Activated CD8-positive, alpha-beta memory T cell treated with anti-CD3 and anti-CD28 coated beads for 36 hours (primary cell): Measurements from ENCODE around the gene S100A4. TPM values are rescaled to one million over a fixed set of nuclear protein-coding genes. Genes with fewer than 3 reads are reported as not detected.

Experiments used
- CTCF ChIA-PET: fragments of 350-600 bp; sonication (Branson Sonifier 250); formaldehyde crosslinking; loops from one replicate; lab custom pipeline; 2021; ENCODE audit warnings: antibody characterized with exemption; lab: Charles Lee
- POLR2A ChIA-PET: fragments of 350-600 bp; sonication (Branson Sonifier 250); formaldehyde crosslinking; loops from one replicate; lab custom pipeline; 2021; ENCODE audit warnings: antibody characterized with exemption; lab: Charles Lee
- total RNA-seq, 2 experiments: library from RNA; stranded (reverse); gene quantifications; one replicate each; pipeline ENCODE4 v1.2.3, GENCODE V29; 2021

Gene S100A4
- total RNA-seq, 2 experiments from 2014 or later, result 125 TPM

DNA sequence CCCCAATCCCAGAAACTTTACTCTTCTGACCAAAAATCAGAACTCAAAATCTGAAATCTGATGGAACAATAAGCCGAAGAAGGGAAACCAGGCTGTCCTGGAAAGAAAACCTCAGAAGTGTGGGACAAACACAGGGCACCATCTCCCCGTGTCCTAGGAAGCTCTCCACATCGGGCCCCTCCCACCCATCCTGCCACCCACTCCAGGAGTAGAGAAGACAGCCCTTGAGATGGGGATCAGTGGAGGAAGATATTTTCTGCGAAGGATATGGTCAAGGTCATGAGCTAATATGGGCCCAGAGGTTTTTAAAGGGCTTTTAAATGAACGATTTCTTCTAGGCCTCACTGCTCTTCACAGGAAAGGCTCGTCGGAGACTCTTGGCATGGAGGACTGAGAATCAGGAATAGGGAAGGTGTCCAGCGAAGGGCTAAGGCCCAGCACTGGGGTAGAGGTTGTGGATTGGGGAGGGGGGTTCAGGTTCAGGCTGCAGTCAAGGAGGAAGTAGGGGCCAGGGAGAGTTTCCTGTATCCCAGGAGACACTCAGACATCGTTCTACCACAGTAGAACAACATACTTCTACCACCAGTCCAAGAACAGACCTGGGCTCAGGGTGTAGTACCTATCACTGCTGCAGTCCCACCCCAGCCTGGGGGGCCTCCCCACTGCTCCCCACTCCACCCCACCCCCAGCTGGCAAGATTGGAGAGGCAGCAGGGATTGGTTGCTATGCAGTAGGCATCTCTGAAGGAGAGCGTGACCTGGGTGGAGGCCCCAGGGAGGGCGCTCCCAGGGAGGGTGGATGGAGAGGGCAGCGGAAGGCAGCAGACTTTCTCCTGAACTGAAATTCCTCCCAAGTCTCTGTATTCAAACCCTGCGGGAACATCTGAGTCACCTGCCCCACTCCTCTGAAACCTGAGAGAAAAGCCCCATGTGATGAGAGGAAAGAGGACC lies 3.7 kb downstream of the S100A4 start:
- ChIA-PET CTCF (interaction anchor here (1.8 to 4.5 kb wide), 3 partner anchors 8 to 27 kb away, joined by 5 to 66 read pairs (median 17); partner anchors contain the start of gene S100A6), POLR2A (no interaction called here)

DNA sequence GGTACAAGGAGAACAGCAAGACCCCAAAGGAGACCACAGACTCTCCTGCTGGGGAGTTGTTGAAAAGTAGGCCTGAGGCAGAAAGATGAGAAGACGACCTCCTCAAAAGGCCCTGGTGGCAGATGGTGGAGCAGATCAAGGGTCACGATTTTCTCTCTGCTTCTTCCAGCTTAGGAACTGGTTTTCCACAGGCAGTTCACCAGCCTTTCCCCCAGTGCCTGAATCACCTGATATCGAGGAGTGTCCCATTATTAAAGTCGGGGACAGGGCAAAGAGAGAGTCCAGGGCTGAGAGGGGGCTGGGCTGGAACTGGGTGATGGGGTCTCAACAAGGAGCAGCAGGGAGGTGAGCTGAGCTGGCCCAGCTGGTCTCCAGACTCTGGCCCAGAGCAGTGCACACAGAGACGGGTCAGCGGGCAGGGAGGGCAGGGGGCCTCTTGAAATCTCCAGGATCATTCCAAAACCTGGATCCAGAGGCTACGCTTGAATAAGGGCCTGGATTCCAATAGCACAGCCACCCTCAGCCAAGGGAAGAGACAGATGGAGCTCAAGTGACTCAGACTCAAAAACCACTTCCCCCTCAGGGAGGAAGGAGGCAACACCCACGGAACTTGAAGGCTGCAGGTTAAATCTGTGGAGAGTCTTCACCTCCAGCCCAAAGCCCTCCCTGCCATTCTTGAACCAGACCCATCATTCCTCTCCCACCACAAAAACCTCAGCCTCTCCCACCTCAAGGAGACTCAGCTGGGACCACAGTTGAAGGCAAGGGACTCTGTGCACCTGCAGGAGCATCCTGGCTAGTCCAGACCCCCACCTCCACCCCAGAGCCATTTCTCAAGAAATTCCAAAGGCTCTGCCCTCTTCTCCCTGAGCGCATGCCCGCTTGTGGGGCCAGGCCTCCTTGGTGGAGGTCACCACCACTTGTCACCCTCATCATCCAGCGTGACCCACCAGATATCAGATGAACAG lies 4.9 kb downstream of the S100A4 start, which contains the start of gene S100A5:
Gene S100A5 (minus strand): TSS at position 541 of the 968 bp plus-strand sequence. CDS start 743 bp downstream, outside the sequence.
- ChIA-PET POLR2A (interaction anchor here (1.4 kb wide), 1 partner anchor 10 kb away, joined by 3 read pairs; no protein-coding TSS in a partner anchor), CTCF (interaction anchor here (0.7 to 2.6 kb wide), 3 partner anchors 9 to 28 kb away, joined by 3 to 17 read pairs (median 5); no protein-coding TSS in a partner anchor)

- POLR2A ChIA-PET, result no interaction called here
Observed at GRCh38 chr1:153539395-153540093, 6.1 kb downstream of the S100A4 start.

DNA sequence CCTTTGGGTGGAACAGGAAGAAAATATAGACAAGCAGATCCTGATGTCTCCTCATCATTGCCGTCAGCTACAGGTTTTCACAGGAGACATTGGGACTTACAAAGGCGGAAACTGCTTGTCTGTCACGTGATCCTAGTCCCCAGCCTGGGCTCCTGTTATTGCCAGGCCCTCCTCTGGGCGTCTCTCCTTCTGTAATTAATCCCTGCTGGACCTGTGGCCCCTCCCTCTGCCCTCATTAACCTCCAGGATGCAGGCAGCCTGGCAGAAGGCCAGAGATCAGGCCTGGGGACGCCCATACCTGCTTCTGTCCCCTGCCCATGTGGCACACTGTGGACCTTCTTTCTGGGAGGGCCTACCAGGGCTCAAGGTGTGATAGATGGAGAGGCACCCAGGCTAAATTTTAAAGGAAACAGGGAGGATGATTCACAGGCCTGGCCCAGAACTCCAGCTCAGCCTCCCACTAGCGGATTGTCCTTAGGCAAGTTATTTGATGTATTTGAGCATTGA lies 7.2 kb downstream of the S100A4 start:
- POLR2A ChIA-PET, result no interaction called here

More at GRCh38 chr1:153539395-153540093, 6.1 kb downstream of the S100A4 start:
- CTCF ChIA-PET, result interaction anchor here (0.7 to 2.6 kb wide), 2 partner anchors 27 to 30 kb away, joined by 3 to 17 read pairs; no protein-coding TSS in a partner anchor

DNA sequence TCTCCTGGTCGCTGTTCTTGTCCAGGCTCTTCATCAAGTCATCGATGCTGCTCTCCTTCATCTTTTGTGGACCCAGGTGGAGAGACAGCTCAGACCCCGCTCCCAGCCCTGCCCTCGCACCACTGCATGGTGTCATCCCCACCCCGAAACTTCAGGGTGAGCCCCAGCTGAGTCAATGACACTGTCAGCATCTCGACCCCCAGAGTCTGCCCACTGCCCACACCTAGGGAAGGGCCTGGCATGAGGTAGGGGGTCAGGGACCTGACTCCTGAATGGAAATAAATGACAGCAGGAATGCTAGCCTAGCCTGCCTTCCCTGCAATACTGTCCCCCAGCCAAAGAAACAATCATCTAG lies 8.3 kb downstream of the S100A4 start:
- CTCF ChIA-PET, result interaction anchor here (1.2 kb wide), 1 partner anchor 31 kb away, joined by 6 read pairs; no protein-coding TSS in a partner anchor

More for the DNA sequence above, 7.2 kb downstream of the S100A4 start:
- CTCF ChIA-PET, result no interaction called here

GRCh38 chr1:153536671-153537375 lies 8.8 kb downstream of the S100A4 start:
- CTCF ChIA-PET, result interaction anchor here (1.2 to 5.5 kb wide), 4 partner anchors 8 to 98 kb away, joined by 6 to 66 read pairs (median 10); partner anchors contain the start of genes CHTOP and S100A4
- POLR2A ChIA-PET, result interaction anchor here (2.3 to 2.8 kb wide), 3 partner anchors 8 to 31 kb away, joined by 8 to 29 read pairs (median 9); partner anchors contain the start of gene S100A4

More for the DNA sequence above, 8.3 kb downstream of the S100A4 start:
- POLR2A ChIA-PET, result interaction anchor here (2.7 kb wide), 1 partner anchor 29 kb away, joined by 8 read pairs; no protein-coding TSS in a partner anchor

- POLR2A ChIA-PET, result interaction anchor here (0.5 to 2.8 kb wide), 8 partner anchors 9 to 98 kb away, joined by 3 to 29 read pairs (median 7); partner anchors contain the start of genes CHTOP and S100A4
- CTCF ChIA-PET, result interaction anchor here (1.7 to 5.6 kb wide), 6 partner anchors 8 to 98 kb away, joined by 4 to 124 read pairs (median 28); partner anchors contain the start of genes CHTOP and S100A4
Observed at GRCh38 chr1:153536012-153536670, 9.5 kb downstream of the S100A4 start.

GRCh38 chr1:153535242-153536011 lies 10.2 kb downstream of the S100A4 start, which contains the start of gene S100A6:
Gene S100A6 (minus strand): TSS chr1:153535991. CDS start chr1:153535339, 652 bp downstream.
- ChIA-PET POLR2A (interaction anchor here (0.5 to 2.8 kb wide), 9 partner anchors 9 to 99 kb away, joined by 3 to 29 read pairs (median 6); partner anchors contain the start of genes CHTOP and S100A4), CTCF (interaction anchor here (1.7 to 5.6 kb wide), 6 partner anchors 9 to 99 kb away, joined by 4 to 124 read pairs (median 28); partner anchors contain the start of genes CHTOP and S100A4)

DNA sequence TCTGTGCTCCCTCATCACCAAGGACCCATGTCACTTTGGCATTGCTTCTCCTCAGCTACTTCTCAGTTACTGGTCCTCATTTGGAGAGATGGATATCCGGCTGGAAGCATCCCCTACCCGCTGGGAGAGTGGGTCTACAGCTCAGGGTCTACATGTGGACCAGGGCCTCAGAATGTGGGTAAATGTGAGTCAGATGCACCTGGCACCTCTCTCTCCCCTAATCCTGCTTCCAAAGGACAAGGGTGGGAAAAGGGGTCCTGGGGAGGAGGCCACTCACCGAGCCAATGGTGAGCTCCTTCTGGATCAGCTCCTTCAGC lies 10.7 kb downstream of the S100A4 start:
- ChIA-PET POLR2A (interaction anchor here (0.6 to 2.8 kb wide), 6 partner anchors 10 to 99 kb away, joined by 3 to 29 read pairs (median 8); partner anchors contain the start of genes CHTOP and S100A4), CTCF (interaction anchor here (1.7 to 5.6 kb wide), 6 partner anchors 9 to 100 kb away, joined by 4 to 124 read pairs (median 28); partner anchors contain the start of genes CHTOP and S100A4)

- POLR2A ChIA-PET, result interaction anchor here (0.6 to 3.1 kb wide), 7 partner anchors 10 to 100 kb away, joined by 3 to 29 read pairs (median 9); partner anchors contain the start of genes CHTOP and S100A4
- CTCF ChIA-PET, result interaction anchor here (1.0 to 5.6 kb wide), 7 partner anchors 10 to 100 kb away, joined by 4 to 124 read pairs (median 12); partner anchors contain the start of genes CHTOP and S100A4
Observed at GRCh38 chr1:153534226-153534924, 11.2 kb downstream of the S100A4 start.

- ChIA-PET CTCF (interaction anchor here (0.8 to 5.6 kb wide), 13 partner anchors 11 to 202 kb away, joined by 3 to 124 read pairs (median 5); partner anchors contain the start of genes S100A2 and S100A4), POLR2A (interaction anchor here (1.5 to 3.1 kb wide), 3 partner anchors 11 to 38 kb away, joined by 4 to 23 read pairs (median 4); partner anchors contain the start of gene S100A4)
Observed at GRCh38 chr1:153533689-153534201, 11.9 kb downstream of the S100A4 start.

GRCh38 chr1:153532769-153533599 lies 12.6 kb downstream of the S100A4 start:
- CTCF ChIA-PET, result interaction anchor here (0.8 to 5.6 kb wide), 18 partner anchors 8 to 203 kb away, joined by 3 to 124 read pairs (median 5); partner anchors contain the start of genes S100A2, S100A4 and S100A5
- POLR2A ChIA-PET, result interaction anchor here (1.4 to 3.1 kb wide), 5 partner anchors 12 to 102 kb away, joined by 4 to 23 read pairs (median 5); partner anchors contain the start of genes CHTOP and S100A4
